ENCODE results near the gene SCTR.

DNA sequence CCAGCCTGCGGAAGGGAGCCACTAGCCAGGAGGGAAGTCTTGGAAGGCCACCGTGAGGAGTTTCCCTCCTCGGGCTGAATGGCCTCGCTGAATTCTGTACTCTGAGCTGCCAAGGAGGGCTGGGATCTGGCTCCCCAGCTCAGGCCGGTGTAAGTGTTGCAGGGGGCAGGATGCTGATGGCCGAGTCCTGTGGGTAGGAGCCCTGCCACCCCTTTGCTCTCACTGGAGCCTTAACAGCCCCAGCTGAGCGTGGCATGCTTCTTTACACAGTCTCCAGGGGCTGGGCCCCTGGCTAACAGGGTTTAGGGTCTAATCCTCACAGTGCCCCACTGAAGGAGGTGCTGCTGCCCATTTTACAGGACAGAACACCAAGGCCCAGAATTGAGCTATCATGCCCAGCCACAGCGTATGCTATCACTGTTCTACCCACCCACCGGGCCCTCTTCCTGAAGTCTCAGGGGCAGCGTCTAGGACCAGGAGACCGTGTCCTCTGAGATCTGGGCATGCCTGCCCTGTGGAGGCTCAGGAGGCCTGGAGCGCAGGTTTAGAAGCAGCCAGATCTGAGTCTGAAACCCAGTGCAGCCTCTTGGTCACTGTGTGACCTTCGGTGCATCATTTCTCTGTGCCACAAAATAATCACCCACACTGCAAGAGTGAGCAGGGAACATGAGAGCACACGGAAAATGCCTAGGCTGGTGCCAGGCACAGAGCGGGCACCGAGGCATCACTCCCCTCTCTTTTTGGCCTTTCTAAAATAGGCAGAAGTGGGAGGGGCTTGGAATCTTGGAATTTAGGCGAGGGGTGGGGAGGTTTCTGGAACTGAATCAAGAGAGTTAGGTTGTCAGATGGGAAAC is 49.7 kb downstream of the SCTR start:
- TF ChIP-seq CTCF (IDR thresholded peaks at IDR 0.05) (no peak), ESRRA (CRISPR knock-in tag; IDR thresholded peaks at IDR 0.05; ENCODE audit: borderline replicate concordance) (no peak), KAT7 (CRISPR knock-in tag; IDR thresholded peaks at IDR 0.05; ENCODE audit: borderline replicate concordance) (no peak), RELA (CRISPR knock-in tag; IDR thresholded peaks at IDR 0.05; ENCODE audit: borderline replicate concordance) (no peak), NFYB (CRISPR knock-in tag; conservative IDR thresholded peaks at IDR 0.05; ENCODE audit: low read depth) (no peak), USF2 (CRISPR knock-in tag; IDR thresholded peaks at IDR 0.05) (no peak), HMGXB4 (CRISPR knock-in tag; IDR thresholded peaks at IDR 0.05) (no peak), PRRX2 (CRISPR knock-in tag; IDR thresholded peaks at IDR 0.05) (no peak)
- TF ChIP-seq, protein P1, sequence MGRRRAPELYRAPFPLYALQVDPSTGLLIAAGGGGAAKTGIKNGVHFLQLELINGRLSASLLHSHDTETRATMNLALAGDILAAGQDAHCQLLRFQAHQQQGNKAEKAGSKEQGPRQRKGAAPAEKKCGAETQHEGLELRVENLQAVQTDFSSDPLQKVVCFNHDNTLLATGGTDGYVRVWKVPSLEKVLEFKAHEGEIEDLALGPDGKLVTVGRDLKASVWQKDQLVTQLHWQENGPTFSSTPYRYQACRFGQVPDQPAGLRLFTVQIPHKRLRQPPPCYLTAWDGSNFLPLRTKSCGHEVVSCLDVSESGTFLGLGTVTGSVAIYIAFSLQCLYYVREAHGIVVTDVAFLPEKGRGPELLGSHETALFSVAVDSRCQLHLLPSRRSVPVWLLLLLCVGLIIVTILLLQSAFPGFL (CRISPR knock-in tag; IDR thresholded peaks at IDR 0.05; ENCODE audit: borderline replicate concordance): no peak
- TF ChIP-seq, protein P2, sequence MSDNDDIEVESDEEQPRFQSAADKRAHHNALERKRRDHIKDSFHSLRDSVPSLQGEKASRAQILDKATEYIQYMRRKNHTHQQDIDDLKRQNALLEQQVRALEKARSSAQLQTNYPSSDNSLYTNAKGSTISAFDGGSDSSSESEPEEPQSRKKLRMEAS (CRISPR knock-in tag; IDR thresholded peaks at IDR 0.05): no peak
- TF ChIP-seq, protein P3, sequence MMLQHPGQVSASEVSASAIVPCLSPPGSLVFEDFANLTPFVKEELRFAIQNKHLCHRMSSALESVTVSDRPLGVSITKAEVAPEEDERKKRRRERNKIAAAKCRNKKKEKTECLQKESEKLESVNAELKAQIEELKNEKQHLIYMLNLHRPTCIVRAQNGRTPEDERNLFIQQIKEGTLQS (CRISPR knock-in tag; conservative IDR thresholded peaks at IDR 0.05): no peak
- TF ChIP-seq, protein P4, sequence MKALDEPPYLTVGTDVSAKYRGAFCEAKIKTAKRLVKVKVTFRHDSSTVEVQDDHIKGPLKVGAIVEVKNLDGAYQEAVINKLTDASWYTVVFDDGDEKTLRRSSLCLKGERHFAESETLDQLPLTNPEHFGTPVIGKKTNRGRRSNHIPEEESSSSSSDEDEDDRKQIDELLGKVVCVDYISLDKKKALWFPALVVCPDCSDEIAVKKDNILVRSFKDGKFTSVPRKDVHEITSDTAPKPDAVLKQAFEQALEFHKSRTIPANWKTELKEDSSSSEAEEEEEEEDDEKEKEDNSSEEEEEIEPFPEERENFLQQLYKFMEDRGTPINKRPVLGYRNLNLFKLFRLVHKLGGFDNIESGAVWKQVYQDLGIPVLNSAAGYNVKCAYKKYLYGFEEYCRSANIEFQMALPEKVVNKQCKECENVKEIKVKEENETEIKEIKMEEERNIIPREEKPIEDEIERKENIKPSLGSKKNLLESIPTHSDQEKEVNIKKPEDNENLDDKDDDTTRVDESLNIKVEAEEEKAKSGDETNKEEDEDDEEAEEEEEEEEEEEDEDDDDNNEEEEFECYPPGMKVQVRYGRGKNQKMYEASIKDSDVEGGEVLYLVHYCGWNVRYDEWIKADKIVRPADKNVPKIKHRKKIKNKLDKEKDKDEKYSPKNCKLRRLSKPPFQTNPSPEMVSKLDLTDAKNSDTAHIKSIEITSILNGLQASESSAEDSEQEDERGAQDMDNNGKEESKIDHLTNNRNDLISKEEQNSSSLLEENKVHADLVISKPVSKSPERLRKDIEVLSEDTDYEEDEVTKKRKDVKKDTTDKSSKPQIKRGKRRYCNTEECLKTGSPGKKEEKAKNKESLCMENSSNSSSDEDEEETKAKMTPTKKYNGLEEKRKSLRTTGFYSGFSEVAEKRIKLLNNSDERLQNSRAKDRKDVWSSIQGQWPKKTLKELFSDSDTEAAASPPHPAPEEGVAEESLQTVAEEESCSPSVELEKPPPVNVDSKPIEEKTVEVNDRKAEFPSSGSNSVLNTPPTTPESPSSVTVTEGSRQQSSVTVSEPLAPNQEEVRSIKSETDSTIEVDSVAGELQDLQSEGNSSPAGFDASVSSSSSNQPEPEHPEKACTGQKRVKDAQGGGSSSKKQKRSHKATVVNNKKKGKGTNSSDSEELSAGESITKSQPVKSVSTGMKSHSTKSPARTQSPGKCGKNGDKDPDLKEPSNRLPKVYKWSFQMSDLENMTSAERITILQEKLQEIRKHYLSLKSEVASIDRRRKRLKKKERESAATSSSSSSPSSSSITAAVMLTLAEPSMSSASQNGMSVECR (CRISPR knock-in tag; IDR thresholded peaks at IDR 0.05; ENCODE audit: borderline replicate concordance): no peak
- TF ChIP-seq, protein P5, sequence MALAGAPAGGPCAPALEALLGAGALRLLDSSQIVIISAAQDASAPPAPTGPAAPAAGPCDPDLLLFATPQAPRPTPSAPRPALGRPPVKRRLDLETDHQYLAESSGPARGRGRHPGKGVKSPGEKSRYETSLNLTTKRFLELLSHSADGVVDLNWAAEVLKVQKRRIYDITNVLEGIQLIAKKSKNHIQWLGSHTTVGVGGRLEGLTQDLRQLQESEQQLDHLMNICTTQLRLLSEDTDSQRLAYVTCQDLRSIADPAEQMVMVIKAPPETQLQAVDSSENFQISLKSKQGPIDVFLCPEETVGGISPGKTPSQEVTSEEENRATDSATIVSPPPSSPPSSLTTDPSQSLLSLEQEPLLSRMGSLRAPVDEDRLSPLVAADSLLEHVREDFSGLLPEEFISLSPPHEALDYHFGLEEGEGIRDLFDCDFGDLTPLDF (CRISPR knock-in tag; IDR thresholded peaks at IDR 0.05): no peak
